GM18519 (cell line): ENCODE measurements around the gene BTC.
"Not testable (repeated sequence)": the region's sequence is repeated elsewhere in the genome, so short reads cannot be mapped to it uniquely, and the experiment has no call there.

ENCODE experiments used
- ATAC-seq: cut with Tn5 transposase; IDR thresholded peaks from one replicate; pipeline ENCODE4 v1.9.1; 2021; ENCODE audit warnings: mild to moderate bottlenecking, moderate library complexity; ENCODE audit not compliant: unreplicated experiment, low FRiP score

Gene BTC, protein sequence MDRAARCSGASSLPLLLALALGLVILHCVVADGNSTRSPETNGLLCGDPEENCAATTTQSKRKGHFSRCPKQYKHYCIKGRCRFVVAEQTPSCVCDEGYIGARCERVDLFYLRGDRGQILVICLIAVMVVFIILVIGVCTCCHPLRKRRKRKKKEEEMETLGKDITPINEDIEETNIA

DNA sequence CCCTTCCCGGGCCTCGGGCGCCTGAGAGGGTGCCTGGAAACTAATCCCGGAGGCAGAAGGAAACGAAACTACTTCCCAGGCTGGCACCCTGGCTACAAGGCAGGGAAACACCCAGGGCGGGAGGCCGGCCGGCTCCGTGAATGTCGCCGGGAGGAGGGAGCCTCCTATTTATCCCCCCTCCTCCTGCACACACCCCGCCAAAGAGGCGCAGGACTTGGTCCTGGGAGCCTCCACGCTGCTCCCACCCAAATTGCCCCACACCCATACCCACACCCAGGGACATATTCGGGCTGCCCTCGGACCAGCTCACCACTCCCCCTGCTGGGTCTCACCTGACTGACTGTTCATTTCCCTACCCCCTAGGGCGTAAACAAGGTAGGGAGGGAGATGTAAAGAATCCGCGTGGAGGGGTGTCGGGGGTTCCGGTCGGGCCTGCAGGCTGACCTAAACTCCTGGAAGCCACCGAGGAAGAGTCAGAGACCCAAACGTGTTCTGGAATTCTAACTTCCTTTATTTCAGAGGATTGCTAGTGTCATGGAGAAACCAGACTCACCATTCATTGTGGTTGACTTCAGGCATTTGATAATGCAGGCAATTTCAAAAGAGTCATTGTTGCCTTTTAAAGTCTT, at the start of gene BTC:
Gene BTC (minus strand): TSS at position 142 of the 629 bp plus-strand sequence. CDS start 198 bp downstream, outside the sequence.
- ATAC-seq, result no peak

DNA sequence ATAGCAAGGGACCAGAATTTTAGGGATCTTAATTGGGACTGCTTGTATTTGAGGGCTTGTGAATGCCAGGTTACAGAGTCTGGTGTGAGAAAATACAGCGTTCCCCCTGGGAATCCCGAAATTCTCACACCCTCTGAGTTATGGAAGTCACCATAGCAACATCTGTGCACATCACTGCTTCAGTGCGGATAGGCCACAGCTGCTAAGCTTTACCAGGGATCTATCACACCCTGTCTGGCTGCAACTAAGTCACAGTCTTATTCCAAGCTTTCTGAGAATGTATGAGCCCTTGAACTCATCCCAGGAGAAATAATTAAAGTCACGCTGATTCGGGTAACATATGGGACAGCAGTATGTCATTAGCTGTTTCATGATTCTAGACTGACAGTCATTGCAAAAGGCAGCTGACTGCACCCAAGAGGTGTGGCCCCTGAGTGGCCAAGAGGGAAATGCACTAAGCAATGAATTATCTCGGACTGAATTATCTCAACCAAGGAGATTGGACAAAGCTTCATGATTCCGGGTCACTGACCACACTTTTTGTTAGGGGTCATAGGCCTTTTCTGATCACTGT, 46.7 kb upstream of the BTC start:
- ATAC-seq, result no peak

DNA sequence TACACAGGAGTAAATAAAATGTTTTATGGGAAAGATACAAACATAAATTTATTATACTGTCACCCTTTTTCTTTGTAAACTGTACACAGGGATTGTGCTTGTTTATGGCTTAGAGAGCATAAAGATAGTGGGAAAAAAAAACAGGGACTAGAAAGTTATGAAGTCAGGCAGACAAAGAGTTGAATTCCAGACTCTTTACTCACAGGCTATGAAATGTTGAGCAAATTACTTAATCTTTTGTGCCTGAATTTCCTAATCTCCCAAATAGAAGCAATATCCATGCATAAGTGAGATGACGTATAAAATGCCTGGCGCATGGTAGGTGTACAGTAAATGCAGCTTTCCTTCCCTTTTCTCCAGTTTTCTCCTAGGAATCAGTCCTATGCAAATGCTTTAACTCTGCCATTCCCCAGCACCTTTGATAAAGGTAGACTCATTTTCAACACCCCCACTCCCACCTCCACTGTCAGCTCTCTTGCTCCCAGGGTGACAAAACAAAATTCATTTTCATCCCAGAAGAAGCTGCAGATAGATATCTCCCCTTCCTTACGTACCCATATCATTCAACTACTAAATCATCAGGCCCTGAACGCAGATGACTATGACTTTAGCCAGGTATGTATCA, 44.5 kb upstream of the BTC start:
- ATAC-seq, result no peak

DNA sequence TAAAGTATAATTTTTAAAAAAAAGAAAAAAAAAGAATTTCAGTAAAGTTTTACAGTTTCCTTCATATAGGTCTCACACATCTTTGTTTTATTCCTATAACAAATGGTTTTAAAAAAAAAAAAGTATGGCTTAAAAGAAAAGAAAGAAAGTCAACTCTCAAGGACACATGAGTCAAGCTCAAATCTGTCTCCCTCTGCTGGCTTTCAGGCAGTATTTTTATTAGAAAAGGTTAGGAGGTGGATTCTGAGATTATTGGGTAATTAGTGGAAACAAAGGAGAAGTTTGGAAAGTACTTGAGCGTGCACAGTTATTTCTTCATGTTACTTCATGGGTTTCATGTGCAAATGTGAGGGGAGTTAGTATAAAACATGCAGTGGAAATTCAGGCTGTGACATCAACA, 36.6 kb upstream of the BTC start:
- no peak for ATAC-seq

DNA sequence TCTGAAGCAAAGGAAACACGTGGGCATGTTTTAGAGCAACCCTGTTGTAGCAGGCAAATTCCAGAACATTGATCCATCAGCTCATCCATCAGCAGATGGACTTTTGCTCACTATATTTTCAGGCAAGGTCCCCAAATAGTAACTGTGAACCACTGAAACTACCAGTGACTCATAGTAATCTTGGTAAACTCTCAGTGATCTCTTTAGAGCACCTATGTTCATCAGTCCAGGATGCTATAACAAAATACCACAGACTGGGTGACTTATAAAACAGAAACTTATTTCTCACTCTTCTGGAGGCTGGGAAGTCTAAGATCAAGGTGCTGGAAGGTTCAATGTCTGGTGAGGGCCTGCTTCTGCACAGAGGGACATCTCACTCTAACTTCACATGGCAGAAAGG, 28.9 kb upstream of the BTC start:
- peak; percentile 67 for ATAC-seq

GRCh38 chr4:74822603-74823002, 28.3 kb upstream of the BTC start:
- ATAC-seq, result no peak

DNA sequence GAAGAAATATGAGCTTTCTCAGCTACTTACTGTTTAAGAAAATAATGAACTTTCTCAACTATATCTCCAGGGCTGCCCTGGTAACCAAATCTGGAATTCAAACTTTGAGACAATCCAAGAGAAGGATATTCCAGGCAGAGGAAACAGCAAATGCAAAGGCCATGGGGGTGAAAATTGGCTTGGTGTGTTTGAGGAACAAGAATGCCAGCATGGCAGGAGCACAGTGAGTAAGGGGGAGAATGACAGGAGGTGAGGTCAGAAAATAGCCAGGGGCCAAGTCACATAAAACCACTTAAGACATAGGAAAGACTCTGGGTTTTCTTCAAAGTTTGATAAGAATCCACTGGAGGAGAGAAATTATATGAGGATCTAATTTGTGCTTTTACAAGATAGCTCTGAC, 27.2 kb upstream of the BTC start:
- ATAC-seq, result no peak

DNA sequence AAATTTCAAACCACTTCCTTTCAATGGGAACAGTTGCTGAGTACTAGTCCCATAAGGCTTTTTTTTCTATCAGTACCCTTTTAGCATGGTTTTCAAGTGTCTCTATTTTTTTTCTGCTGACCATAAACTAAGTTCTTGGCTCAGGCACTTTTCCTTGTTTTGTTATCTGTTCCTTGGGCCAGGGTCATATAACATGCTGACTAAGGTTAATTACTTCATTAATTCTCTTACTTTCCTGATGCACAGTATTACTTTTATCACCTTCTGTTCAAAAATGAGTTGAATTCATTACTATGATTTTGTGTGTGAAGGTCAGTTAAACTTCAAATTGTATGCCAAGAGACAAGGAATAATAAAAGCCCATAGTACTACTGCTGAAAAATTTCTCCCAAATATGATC, 19.7 kb upstream of the BTC start:
- no peak for ATAC-seq

- ATAC-seq, result not testable (repeated sequence)
Observed at GRCh38 chr4:74812056-74812455, 17.7 kb upstream of the BTC start.

GRCh38 chr4:74805601-74806000, 11.3 kb upstream of the BTC start:
- no peak for ATAC-seq

GRCh38 chr4:74800310-74800709, 6.0 kb upstream of the BTC start:
- ATAC-seq, result no peak

DNA sequence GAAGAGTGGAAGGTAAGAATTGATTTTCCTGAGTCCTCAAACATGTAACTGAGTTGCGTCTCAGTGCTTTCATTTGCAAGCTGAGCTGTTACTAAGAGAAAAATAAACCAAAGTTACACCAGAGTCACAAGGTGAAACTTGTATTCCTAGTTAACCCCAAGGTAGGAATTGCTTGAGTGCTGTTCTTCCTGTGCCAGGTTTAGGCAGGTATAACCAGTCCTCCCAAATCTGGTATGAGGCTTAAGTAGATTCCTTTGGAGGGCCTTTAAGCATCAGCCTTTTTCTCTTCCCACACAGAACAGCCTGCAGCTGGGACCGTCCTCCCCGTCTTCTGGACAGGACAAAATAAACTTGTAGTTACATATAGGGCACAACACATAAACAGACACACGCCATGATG, 2.3 kb upstream of the BTC start:
- ATAC-seq, result no peak

- no peak for ATAC-seq
Observed at GRCh38 chr4:74793757-74794381, 454 bp downstream of the BTC start.

- ATAC-seq, result no peak
Observed at GRCh38 chr4:74790652-74791051, 3.7 kb downstream of the BTC start.

DNA sequence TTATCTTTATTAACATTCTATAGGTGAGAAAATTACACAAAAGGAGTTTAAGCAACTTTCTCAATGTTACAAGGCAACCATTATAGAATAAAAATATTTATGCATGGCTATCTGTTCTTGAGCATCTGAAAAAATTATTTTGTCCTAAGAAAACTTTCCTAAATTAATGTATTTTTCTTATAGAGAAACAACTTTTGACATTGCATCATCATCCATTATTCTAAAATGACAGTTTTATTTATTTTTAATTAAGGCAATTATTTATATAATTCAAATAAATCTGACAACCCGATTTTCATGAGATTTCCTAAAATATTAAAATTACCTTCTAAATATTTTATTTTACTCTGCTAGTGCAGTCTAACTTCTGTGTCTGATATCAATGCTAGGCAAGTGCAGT, 4.8 kb downstream of the BTC start:
- no peak for ATAC-seq

- ATAC-seq, result no peak
Observed at GRCh38 chr4:74777531-74777930, 16.8 kb downstream of the BTC start.

DNA sequence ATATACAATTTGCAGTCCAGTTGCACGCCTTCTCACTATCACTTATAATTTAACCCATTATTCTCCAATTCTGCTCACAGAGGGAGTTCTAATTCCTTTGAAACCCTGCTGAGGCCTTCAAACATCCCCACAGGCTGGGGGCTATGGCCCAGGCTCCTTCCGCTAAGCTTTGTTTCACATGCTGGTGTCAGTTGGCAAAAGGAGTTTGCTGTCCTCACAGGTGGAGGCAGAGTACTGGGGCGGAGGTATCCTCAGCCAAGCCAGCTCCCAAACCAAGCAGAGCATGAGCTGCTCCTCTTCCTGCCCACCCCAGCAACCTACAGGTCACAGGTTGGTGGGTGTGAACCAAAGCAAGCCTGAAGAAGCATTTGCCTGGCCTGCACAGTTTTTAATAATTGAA, 21.5 kb downstream of the BTC start:
- ATAC-seq, result no peak

- no peak for ATAC-seq
Observed at GRCh38 chr4:74772106-74772505, 22.2 kb downstream of the BTC start.

GRCh38 chr4:74770226-74770910, 24.0 kb downstream of the BTC start:
- no peak for ATAC-seq

DNA sequence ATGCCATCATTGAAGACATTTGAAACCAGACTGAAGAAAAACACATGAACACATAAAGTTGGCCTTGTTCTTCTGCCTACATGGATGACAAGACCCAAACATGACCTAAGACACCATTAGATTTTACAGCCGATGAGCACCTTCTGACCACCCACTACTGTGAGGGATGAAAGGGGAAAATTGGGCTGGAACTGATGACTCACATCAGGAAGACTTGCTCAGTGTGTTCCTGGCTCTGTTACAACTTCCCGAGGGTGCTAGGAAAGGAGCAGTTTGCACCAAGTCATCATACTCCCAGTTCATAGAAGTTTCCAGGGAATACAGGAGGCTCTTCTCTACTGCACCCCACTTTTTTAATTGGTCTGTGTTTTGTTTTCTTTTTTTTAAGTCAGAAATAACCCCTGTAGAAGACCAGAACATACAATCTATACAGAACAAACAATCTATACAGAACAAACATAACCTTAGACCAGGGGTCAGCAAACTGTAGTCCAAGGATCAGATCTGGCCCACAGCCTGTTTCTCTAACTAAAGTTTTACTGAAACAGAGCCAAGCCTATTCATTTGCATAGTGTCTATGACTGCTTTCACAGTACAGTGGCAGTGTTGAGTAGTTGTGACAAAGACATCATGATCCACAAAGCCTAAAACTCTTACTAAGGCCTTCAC, 25.3 kb downstream of the BTC start:
- ATAC-seq, result no peak
